Erythroblast (primary cell): ENCODE results near the gene NKIRAS1.

Experiments
- DNase-seq, 2 experiments: peaks; one replicate each; lab custom pipeline; 2025; lab: John Stamatoyannopoulos, UW
- GATA1 ChIP-seq: IDR thresholded peaks from 2 replicates; pipeline ENCODE4 v1.6.1; 2011; ENCODE audit warnings: low read depth, mild to moderate bottlenecking, control low read depth, low read length, moderate library complexity
- POLR2A ChIP-seq: IDR thresholded peaks from 2 replicates; pipeline ENCODE4 v1.6.1; 2011; ENCODE audit warnings: mild to moderate bottlenecking, low read length

The NKIRAS1 gene

DNA sequence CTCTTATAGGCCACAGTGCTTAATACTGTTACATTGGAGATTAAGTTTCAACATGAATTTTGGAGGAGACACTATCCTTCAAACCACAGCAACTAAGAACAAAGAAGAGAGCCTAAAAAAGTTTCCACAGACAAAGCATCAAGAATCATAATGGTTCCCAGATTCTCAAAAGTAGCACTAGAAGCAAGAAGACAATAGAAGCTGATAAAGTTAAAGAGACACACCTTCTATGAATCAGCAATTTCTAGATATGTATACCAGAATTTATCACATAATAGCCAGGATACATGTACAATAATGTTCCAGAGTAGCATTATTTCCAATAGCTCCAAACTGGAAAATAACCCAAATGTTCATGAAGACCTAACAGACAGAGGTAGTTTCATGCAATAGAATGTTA lies 12.2 kb downstream of the NKIRAS1 start:
- TF ChIP-seq POLR2A, result no peak
- no peak for TF ChIP-seq GATA1
- no peak for DNase-seq

DNA sequence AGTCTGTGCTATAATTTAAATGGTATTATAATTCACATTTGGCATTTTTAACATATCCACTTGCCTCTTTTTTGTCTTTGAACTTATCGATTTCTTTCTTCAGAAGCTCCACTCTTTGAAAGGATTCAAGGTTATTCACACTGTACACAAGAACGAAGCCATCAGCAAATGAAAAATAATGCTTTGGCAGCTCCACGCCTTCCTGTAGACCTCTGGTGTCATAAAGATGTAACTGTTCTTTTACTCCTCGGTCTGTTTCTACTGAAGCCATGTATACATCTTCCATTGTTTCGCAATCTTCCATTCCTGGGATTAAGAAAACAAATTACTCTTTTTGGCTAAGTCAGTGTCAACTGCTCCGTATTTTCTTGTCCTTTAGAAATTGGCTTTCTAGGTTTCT lies 16.0 kb downstream of the NKIRAS1 start:
- TF ChIP-seq GATA1 (no peak), POLR2A (no peak)
- no peak for DNase-seq

DNA sequence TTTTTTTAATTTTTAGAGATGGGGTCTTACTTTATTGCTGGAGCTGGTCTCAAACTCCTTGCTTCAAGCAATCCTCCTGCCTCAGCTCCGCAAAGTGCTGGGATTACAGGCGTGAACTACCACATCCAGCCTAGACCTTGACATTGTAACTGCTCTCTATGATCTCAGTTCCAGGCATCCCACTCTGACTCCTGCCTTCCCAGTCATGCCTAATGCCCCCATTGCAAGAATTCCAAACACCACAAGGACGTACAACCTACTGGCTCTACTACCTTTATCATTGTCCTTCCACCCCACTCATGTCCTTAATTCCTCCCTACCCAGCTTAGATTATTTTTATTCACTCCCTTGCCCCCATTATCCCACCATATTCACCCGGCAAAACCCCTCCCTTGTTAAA lies 21.6 kb downstream of the NKIRAS1 start:
- no peak for DNase-seq
- no peak for TF ChIP-seq POLR2A
- TF ChIP-seq GATA1, result no peak

DNA sequence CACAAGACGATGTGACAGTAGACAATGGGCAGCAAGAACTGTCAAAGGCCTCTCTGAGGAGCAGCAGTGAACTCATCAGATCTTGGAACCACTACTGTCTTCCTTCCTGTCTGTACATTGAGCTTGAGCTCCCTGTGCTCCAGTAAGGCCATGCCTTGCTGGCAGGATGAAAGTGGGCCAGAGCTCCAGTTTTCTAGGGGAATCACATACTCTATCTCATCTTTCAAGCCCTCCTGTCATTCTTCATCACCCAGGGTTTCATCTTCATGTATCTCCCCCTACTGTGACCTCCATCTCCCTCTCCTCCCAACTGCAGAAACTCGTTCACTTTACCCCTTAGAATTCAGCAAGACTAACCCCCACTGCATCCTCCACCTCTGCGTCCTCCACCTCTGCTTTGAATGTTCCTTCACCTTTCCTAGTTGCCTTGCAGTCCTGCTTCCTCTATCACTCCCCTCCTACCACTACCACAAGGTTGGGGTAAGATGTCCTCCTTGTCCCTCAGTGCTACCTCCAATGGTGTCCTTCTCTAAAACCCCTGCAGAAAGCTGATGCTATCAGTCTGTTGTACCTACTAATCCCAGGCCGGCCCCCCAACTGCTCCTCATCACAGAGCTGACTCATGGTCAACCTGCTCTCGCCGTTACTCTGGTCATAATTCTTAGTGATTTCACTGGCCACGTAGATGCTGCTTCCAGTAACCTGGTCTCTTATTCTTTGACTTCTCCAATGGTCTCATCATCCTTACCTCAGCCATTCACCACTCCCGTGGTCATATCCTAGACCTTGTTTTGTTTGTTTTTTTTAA lies 22.3 kb downstream of the NKIRAS1 start:
- no peak for DNase-seq
- no peak for TF ChIP-seq GATA1
- no peak for TF ChIP-seq POLR2A

DNA sequence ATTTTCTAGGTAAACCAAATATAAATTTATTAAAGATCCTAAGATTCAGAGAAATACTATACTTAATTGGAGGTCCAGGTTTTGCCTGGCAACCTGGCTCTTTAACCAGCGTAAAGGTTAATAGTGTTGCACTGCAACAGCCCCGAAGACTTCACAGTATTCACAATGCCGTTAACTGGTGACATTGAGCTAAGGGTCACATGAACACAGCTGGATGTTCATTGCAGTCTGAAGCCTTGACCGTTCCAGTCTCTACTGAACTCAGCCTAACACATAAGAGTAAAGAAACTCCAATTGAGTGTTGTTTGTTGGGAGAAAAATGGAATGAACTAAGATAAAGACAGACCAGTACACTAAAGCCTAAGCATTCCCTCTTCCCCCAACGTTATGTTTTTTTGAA lies 26.8 kb downstream of the NKIRAS1 start:
- no peak for TF ChIP-seq POLR2A

DNA sequence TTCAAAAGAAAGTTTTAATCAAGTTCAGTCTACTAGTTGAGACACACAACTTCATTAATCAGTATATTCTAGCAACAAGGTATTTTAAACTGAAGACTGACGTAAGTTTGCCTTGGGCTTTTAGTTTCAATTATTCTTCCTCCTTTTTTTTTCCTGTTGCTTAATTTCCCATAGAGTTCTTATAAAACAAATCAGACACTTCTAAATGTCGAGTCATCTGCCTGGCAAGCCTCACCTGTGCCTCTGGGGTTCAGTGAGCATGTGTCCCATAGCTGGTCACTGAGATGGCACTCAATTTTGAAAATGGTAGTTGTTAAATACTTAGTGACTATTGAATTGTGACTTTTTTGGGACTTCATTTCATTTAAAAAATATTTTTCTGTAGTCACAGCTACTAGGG lies 27.4 kb downstream of the NKIRAS1 start:
- DNase-seq, result no peak
- TF ChIP-seq GATA1 (no peak), POLR2A (no peak)

More for the DNA sequence above, 26.8 kb downstream of the NKIRAS1 start:
- no peak for DNase-seq

DNA sequence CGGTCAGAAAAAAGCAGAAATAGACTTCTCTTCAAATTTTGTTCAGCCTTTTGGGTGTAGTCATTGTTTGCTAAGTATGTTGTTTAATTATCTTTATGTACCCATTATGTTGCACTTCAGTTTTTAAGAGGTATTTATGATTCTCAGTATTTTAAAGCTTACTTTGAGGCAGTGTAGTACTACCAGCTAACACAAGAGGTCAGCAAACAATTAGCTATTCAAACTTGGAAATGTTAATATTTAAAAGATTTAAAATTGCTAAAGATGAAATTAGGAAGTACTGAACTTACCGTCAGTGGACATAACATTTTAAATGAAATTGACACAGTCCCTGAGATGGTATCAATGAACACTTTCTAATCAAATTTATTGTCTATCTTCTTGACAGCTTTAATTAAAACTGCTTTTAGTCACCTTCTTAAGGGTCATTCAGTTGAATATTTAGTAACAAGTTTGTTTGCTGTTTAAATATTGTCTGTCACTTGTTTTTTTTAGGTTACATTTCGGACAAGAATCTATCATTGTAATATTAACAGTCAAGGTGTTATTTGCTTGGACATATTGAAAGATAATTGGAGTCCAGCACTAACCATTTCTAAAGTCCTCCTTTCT lies 28.1 kb downstream of the NKIRAS1 start:
- DNase-seq, result peak; percentile 39 to 70
- TF ChIP-seq GATA1 (no peak), POLR2A (no peak)

DNA sequence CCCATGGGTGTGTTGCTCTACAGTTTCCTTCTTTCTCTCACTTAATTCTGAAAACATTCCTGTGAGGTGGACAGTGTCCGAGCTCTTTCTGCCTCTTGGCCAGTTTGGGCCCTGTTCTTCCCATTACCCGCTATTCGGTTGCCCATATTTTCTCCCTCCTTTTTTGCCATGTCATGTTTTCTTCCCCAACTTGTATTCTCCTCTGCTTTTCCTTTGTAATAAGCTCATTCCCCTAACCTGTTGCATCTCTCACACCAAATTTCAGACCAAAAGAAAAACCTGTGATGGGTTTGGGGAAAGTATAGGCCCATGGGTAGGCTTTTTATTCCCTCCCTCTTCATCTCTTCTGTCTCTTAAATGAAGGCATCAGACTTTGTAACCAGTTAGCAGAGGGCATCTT lies 30.5 kb downstream of the NKIRAS1 start:
- DNase-seq, result no peak
- no peak for TF ChIP-seq POLR2A

DNA sequence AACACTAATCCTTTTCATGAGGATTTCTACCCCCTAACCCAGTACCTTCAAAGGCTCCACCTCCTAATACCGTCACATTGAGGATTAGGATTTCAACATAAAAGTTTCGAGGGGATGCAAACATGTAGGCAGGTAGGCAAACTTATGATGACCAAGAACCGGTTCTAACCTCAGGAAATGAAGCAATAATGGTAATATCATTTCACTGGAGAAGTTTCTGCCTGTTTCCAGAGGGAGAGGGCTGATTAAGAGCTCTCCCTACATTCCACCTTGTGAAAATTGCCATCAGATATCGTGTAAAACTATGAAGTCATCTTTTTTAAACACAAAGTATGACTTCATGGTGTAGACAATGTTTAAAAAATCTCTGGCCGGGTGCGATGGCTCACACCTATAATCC lies 31.6 kb downstream of the NKIRAS1 start:
- DNase-seq, result no peak
- TF ChIP-seq GATA1, result no peak
- no peak for TF ChIP-seq POLR2A

DNA sequence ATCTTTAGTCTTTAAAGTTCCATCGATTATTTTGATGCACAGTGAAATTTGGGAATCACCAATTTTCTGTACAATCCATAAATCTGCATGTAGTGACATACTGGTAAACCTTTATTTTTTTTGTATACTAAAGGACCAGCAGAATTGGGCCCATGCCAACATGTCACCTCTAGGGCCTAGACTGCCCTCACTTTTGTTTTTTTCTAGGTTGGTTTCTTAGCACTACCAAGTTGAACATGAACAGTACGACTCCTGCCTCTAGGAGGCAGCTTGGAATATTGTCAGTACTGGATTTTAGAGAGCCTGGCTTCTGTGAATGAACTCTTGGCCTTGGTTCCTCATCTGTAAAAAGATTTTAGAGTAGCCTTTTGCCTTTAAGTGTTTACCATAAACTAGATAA lies 32.3 kb downstream of the NKIRAS1 start:
- DNase-seq, result peak; percentile 4 to 10
- TF ChIP-seq GATA1 (no peak), POLR2A (no peak)

DNA sequence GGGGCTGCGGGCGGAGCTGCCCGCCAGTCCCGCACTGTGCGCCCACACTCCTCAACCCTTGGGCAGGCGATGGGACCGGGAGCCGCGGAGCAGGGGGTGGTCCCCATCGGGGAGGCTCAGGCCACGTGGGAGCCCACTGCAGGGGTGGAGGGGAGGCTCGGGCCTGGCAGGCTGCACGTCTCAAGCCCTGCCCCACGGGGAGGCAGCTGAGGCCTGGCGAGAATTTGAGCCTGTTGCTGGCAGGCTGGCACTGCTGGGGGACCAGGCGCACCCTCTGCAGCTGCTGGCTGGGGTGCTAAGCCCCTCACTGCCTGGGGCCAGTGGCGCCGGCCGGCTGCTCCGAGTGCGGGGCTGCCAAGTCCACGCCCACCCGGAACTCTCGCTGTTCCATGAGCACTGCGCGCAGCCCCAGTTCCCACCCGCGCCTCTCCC lies 34.3 kb downstream of the NKIRAS1 start:
- DNase-seq, result no peak
- TF ChIP-seq POLR2A (no peak), GATA1 (no peak)

DNA sequence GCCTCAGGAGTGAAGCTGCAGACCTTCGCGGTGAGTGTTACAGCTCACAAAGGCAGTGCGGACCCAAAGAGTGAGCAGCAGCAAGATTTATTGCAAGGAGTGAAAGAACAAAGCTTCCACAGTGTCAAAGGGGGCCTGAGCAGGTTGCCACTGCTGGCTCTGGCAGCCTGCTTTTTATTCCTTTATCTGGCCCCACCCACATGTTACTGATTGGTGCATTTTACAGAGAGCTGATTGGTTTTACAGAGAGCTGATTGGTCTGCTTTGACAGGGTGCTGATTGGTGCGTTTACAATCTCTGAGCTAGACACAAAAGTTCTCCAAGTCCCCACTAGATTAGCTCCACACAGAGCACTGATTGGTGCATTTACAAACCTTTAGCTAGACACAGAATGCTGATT lies 34.8 kb downstream of the NKIRAS1 start:
- peak in 1 of 2 experiments; percentile 7 for DNase-seq

DNA sequence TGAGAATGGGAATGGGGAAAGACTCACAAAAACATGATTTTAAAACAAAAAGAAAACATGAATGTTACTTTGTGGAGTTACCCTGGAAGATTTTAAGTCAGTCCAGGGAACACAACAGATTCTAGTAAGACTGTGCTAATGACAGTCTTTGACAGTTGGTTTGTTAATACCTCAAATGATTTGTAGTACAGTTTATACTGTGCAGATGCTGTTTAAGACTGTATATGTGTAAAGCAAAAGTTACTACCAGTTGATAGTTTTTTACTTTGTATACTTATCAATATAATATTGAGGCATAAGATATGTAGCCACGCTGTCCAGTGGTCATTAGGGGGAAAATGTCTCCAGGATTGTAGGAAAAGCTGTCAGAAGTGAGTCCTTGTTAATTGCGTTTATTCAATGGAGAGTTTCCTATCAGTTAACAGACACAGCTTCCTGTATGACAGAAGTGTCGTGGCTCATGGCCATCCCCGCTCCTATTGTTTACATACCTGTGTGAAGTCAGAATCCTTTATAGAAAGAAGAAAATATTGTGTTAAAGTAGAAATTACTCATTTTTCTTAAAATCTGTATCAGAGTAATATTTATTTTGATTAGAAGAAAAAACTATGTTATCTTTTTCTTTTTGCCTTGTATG lies 36.0 kb downstream of the NKIRAS1 start:
- TF ChIP-seq GATA1 (no peak), POLR2A (no peak)
- no peak for DNase-seq

DNA sequence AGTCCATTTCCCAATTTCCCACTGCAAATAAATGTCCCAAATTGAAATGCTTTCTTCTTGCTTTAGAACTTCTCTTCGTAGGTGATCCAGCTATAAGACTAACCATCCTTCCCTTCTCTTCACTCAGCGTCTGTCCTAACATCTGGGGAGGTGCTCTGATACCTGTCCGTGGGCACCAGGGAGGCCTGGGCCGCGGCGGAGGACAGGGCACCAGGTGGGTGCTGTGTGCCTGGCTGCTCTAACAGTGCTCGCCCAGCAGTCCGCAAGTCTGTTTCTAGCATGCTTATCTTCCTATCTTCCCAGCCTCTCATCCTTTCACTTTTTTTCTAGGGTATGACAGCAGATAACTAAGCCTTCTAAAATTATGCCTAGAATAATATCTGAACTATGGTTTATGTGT lies 37.3 kb downstream of the NKIRAS1 start:
- TF ChIP-seq GATA1, result no peak
- TF ChIP-seq POLR2A, result no peak
- no peak for DNase-seq

DNA sequence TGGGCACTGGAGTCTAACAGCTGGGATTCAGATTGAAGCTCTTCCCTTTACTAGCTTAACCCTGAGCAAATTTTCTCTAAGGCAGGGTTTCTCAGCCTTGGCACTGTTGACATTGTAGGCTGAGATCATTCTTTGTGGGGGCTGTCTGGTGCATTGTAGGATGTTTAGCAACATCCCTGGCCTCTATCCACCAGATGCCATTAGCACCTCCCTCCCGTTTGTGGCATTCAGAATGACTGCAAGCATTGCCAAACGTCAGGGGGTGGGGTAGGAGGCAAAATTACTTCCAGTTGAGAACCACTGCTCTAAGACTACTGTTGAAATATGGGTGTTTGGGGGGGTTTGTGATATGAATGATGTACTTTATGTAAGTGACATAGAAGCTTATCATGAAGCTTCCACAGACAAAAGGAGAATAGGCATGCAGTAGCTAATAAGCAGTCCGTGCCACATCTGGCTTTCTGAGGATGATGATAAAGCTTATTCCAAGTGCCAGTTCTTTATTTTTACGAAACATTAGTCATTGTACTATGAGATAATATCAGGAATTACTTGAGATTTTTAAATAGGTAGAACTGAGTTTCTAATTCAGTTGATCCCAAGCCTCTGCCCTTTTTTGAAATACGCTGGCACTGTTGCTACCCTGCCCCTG lies 39.3 kb downstream of the NKIRAS1 start:
- DNase-seq, result no peak

More for the DNA sequence above, 39.3 kb downstream of the NKIRAS1 start:
- TF ChIP-seq GATA1, result no peak
- TF ChIP-seq POLR2A, result no peak
